HepG2 (cell line): Measurements from ENCODE around the gene NEK9. TPM values are rescaled to one million over a fixed set of nuclear protein-coding genes. Genes with fewer than 3 reads are reported as not detected.

Experiments
- ATAC-seq: fragments of 200-7000 bp; cut with Tn5 transposase; 3 replicates; pipeline ENCODE4 v1.9.1; 2020; ENCODE audit warnings: mild to moderate bottlenecking, moderate library complexity
- BruUV-seq: library from RNA; stranded (reverse); fragments of 400-500 nt; replicated peaks from 2 replicates; lab custom pipeline; 2021; lab: Mats Ljungman, UMichigan
- CTCF ChIA-PET: fragments of 300-600 bp; formaldehyde crosslinking; extraction: SDS; loops from one replicate; lab custom pipeline; 2021; ENCODE audit warnings: low total read pairs, inconsistent platforms, low intra/inter-chr PET ratio; lab: Yijun Ruan, JAX
- POLR2A ChIA-PET: fragments of 350-600 bp; sonication (Branson Sonifier 250); formaldehyde crosslinking; loops from one replicate; lab custom pipeline; 2020; ENCODE audit warnings: antibody characterized with exemption, inconsistent platforms; lab: Yijun Ruan, JAX
- DNase-seq: peaks from one replicate; pipeline ENCODE4 v3.0.0-alpha.2; 2015; ENCODE audit warnings: low spot score
- FAIRE-seq: peaks from 3 replicates; lab custom pipeline; 2011; peaks lifted over from hg19 to GRCh38; lab: Jason Lieb, UNC
- H2AFZ ChIP-seq: one replicate; pipeline ENCODE4 v1.6.1; 2011; ENCODE audit warnings: low read length, inconsistent platforms
- H3K27ac ChIP-seq: fragments of 300-600 bp; 3 replicates; pipeline ENCODE4 v1.8.0; 2011; ENCODE audit warnings: mixed run types, mild to moderate bottlenecking, mixed read lengths, low read length, inconsistent platforms; ENCODE audit not compliant: insufficient read depth; ENCODE audit errors: extremely low read length
- H3K27me3 ChIP-seq, 2 experiments: fragments of 200-600 bp in 1 of 2; 2 replicates in 1 of 2; 3 replicates in 1 of 2; pipeline versions ENCODE4 v1.6.0 to v1.8.0; 2011; ENCODE audit warnings: low read length in 2 of 2, mild to moderate bottlenecking in 2 of 2, moderate library complexity in 2 of 2, inconsistent platforms in 1 of 2; ENCODE audit not compliant: insufficient read depth in 2 of 2, control insufficient read depth in 1 of 2
- H3K36me3 ChIP-seq, 2 experiments: fragments of 200-600 bp in 1 of 2; replicated peaks in 1 of 2; 2 replicates in 1 of 2; 3 replicates in 1 of 2; pipeline versions ENCODE4 v1.5.1 to v1.8.0; 2011; ENCODE audit warnings: low read length in 2 of 2, inconsistent platforms in 1 of 2; ENCODE audit not compliant: insufficient read depth in 2 of 2, control insufficient read depth in 1 of 2
- H3K4me1 ChIP-seq: 2 replicates; pipeline ENCODE4 v1.5.1; 2012; ENCODE audit warnings: low read length, inconsistent platforms; ENCODE audit not compliant: insufficient read depth
- H3K4me2 ChIP-seq: 2 replicates; pipeline ENCODE4 v1.6.0; 2011; ENCODE audit warnings: low read depth, low read length, inconsistent platforms
- H3K4me3 ChIP-seq, 3 experiments: fragments of 200-600 bp in 1 of 3; sonication (generic), shearing (Covaris generic) in 1 of 3; replicated peaks in 1 of 3; 2 replicates each; pipeline ENCODE4 v1.5.1; 2011 to 2016; ENCODE audit warnings: low read length in 3 of 3, inconsistent platforms in 2 of 3, low read depth in 2 of 3, mild to moderate bottlenecking in 2 of 3, control low read depth in 1 of 3, mixed read lengths in 1 of 3; ENCODE audit not compliant: insufficient read depth in 1 of 3
- H3K79me2 ChIP-seq: one replicate; pipeline ENCODE4 v1.6.1; 2011; ENCODE audit warnings: low read length, inconsistent platforms; ENCODE audit not compliant: insufficient read depth
- H3K9ac ChIP-seq: 2 replicates; pipeline ENCODE4 v1.6.0; 2011; ENCODE audit warnings: mild to moderate bottlenecking, low read depth, low read length, inconsistent platforms; ENCODE audit not compliant: insufficient read depth
- H3K9me3 ChIP-seq: 2 replicates; pipeline ENCODE4 v1.5.1; 2012; ENCODE audit warnings: mild to moderate bottlenecking, low read length
- H4K20me1 ChIP-seq: 2 replicates; pipeline ENCODE4 v1.6.0; 2011; ENCODE audit warnings: inconsistent platforms, mild to moderate bottlenecking, low read length, moderate library complexity; ENCODE audit not compliant: insufficient read depth
- AKAP8 ChIP-seq: sonication (generic); formaldehyde crosslinking; IDR thresholded peaks from 2 replicates; pipeline ENCODE4 v1.5.1; 2020; ENCODE audit warnings: mild to moderate bottlenecking, missing genetic modification reagents
- BRF2 ChIP-seq: sonication (generic); formaldehyde crosslinking; IDR thresholded peaks from 2 replicates; pipeline ENCODE4 v1.8.1; 2022; ENCODE audit warnings: mild to moderate bottlenecking, missing genetic modification reagents
- FOXC1 ChIP-seq: sonication (generic); formaldehyde crosslinking; IDR thresholded peaks from 2 replicates; pipeline ENCODE4 v1.8.0; 2022; ENCODE audit warnings: mild to moderate bottlenecking, missing genetic modification reagents, borderline replicate concordance
- GTF2F1 ChIP-seq: fragments of 150-350 bp; IDR thresholded peaks from 2 replicates; pipeline ENCODE4 v1.6.1; 2014; ENCODE audit warnings: low read length
- HDAC6 ChIP-seq: fragments of 200-600 bp; sonication (generic); IDR thresholded peaks from 2 replicates; pipeline ENCODE4 v1.7.0; 2017; ENCODE audit warnings: mild to moderate bottlenecking, antibody characterized with exemption, low read length, low read depth
- HOMEZ ChIP-seq: IDR thresholded peaks from 2 replicates; pipeline ENCODE4 v1.6.1; 2016; ENCODE audit warnings: low read depth
- KDM5A ChIP-seq: fragments of 200-600 bp; sonication (generic); IDR thresholded peaks from 2 replicates; pipeline ENCODE4 v1.7.0; 2018; ENCODE audit warnings: antibody characterized with exemption, mild to moderate bottlenecking, low read length, borderline replicate concordance
- PAWR ChIP-seq: sonication (generic); formaldehyde crosslinking; IDR thresholded peaks from 2 replicates; pipeline ENCODE4 v1.4.0; 2020; ENCODE audit warnings: missing genetic modification reagents, mild to moderate bottlenecking, borderline replicate concordance
- RXRA ChIP-seq: sonication (generic); formaldehyde crosslinking; IDR thresholded peaks from 2 replicates; pipeline ENCODE4 v1.5.1; 2020; ENCODE audit warnings: missing genetic modification reagents
- SATB2 ChIP-seq: sonication (generic); formaldehyde crosslinking; IDR thresholded peaks from 2 replicates; pipeline ENCODE4 v1.5.0; 2020; ENCODE audit warnings: missing genetic modification reagents
- SMAD9 ChIP-seq: sonication (generic); formaldehyde crosslinking; IDR thresholded peaks from 2 replicates; pipeline ENCODE4 v1.5.1; 2020; ENCODE audit warnings: mild to moderate bottlenecking, missing genetic modification reagents
- TFDP1 ChIP-seq: IDR thresholded peaks from 2 replicates; pipeline ENCODE4 v1.6.1; 2016; ENCODE audit warnings: missing compliant biosample characterization, missing genetic modification reagents, borderline replicate concordance
- WIZ ChIP-seq: sonication (generic); formaldehyde crosslinking; IDR thresholded peaks from 2 replicates; pipeline ENCODE4 v1.5.1; 2020; ENCODE audit warnings: mild to moderate bottlenecking, missing genetic modification reagents
- ZBTB34 ChIP-seq: sonication (generic); formaldehyde crosslinking; IDR thresholded peaks from 2 replicates; pipeline ENCODE4 v1.8.0; 2022; ENCODE audit warnings: mild to moderate bottlenecking, missing genetic modification reagents
- ZFP37 ChIP-seq: sonication (generic); formaldehyde crosslinking; IDR thresholded peaks from 2 replicates; pipeline ENCODE4 v1.4.0; 2020; ENCODE audit warnings: missing genetic modification reagents, borderline replicate concordance
- ZNF496 ChIP-seq: sonication (generic); formaldehyde crosslinking; IDR thresholded peaks from 2 replicates; pipeline ENCODE4 v1.8.1; 2023; ENCODE audit warnings: mild to moderate bottlenecking, moderate library complexity, missing genetic modification reagents; ENCODE audit not compliant: insufficient replicate concordance
- ZNF687 ChIP-seq: sonication (generic); formaldehyde crosslinking; IDR thresholded peaks from 2 replicates; pipeline ENCODE4 v1.5.1; 2020; ENCODE audit warnings: mild to moderate bottlenecking, missing genetic modification reagents, moderate library complexity
- WGBS: methylation state at CpG from one replicate; pipeline ENCODE4 v1.1.6; 2017; ENCODE audit warnings: low lambda C conversion rate; 5-methylcytosine and 5-hydroxymethylcytosine counted together
- in situ Hi-C: cut with HindIII; loops from 2 replicates; pipeline ENCODE4 v1.10.0; 2017; ENCODE audit warnings: low pct_unique_long_range_greater_than_20kb; ENCODE audit not compliant: extremely low pct_ligation_motif_present
- intact Hi-C: fragments of 100-400 bp; cut with micrococcal nuclease; formaldehyde crosslinking; loops from one replicate; pipeline ENCODE4 v1.10.0; 2022; ENCODE audit not compliant: unreplicated experiment
- polyA plus RNA-seq, 8 experiments: library from polyadenylated mRNA; depleted of rRNA in 3 of 8; stranded (reverse) in 7 of 8; unstranded in 1 of 8; fragments of >200 nt; fragmentation: Illumina TruSeq in 4 of 8; extraction: Trizol in 4 of 8; gene quantifications; 2 replicates each; pipeline versions ENCODE4 v1.2.1 to v1.2.3, GENCODE V29; 2011 to 2016; ENCODE audit warnings: low read depth in 4 of 8, missing spikeins in 1 of 8, mixed read lengths in 1 of 8; ENCODE audit not compliant: insufficient read depth in 1 of 8
- total RNA-seq, 5 experiments: library from RNA; depleted of rRNA; stranded (reverse); fragments of >200 nt; fragmentation: Illumina TruSeq; extraction: Trizol; gene quantifications; 2 replicates each; pipeline ENCODE4 v1.2.3, GENCODE V29; 2016; ENCODE audit warnings: low read depth in 1 of 5

Gene NEK9
- total and polyA plus RNA-seq, 2 of the 13 experiments (the other 11 are each of a cell fraction or from before 2014, with no cell fraction given) = 16.5 to 27.3 TPM

GRCh38 chr14:75098682-75099081 is 28.2 kb downstream of the NEK9 start:
- no peak overlapping the region for H3K4me3 ChIP-seq
- no peaks in the 10 kb centered on the region for H3K27me3 ChIP-seq
- no peak for FAIRE-seq
- no TSS peak for BruUV-seq
- no peaks in the 10 kb centered on the region for H3K79me2 ChIP-seq
- in situ Hi-C loops = no loop called here
- POLR2A ChIA-PET = no interaction called here
- no peaks in the 10 kb centered on the region for H3K9me3 ChIP-seq
- no peak overlapping the region for H3K4me2 ChIP-seq
- peaks cover 10 to 50% of the 10 kb centered on the region in 2 experiments for H3K36me3 ChIP-seq
- no peak for DNase-seq
- intact Hi-C loops = no loop called here
- H4K20me1 ChIP-seq = no peaks in the 10 kb centered on the region
- H3K4me1 ChIP-seq = no peaks in the 10 kb centered on the region
- H2AFZ ChIP-seq = no peak overlapping the region
- WGBS = 100% methylated on average over 1 of the region's 1 CpG
- ATAC-seq = no peak
- CTCF ChIA-PET = no interaction called here
- no peak overlapping the region for H3K27ac ChIP-seq
- no peak overlapping the region for H3K9ac ChIP-seq
- no peak for TF ChIP-seq AKAP8 (CRISPR knock-in tag)
- TF ChIP-seq HDAC6 = no peak
- TF ChIP-seq ZNF687 = no peak
- no peak for TF ChIP-seq ZBTB34 (CRISPR knock-in tag)
- no peak for TF ChIP-seq BRF2 (CRISPR knock-in tag)
- TF ChIP-seq SMAD9 (CRISPR knock-in tag) = no peak
- no peak for TF ChIP-seq KDM5A
- TF ChIP-seq SATB2 (CRISPR knock-in tag) = no peak
- no peak for TF ChIP-seq TFDP1 (CRISPR knock-in tag)
- TF ChIP-seq FOXC1 (CRISPR knock-in tag) = no peak
- TF ChIP-seq HOMEZ = no peak
- TF ChIP-seq RXRA (CRISPR knock-in tag) = no peak
- TF ChIP-seq PAWR = no peak
- TF ChIP-seq ZNF496 (CRISPR knock-in tag) = no peak
- TF ChIP-seq WIZ (CRISPR knock-in tag) = no peak
- no peak for TF ChIP-seq GTF2F1
- TF ChIP-seq ZFP37 (CRISPR knock-in tag) = no peak
